Activated CD4-positive, alpha-beta T cell treated with anti-CD3 and anti-CD28 coated beads, Interleukin-2, amount 10 ng/mL, durations not matched to agents 7 days and 5 days (primary cell): ENCODE results near the gene PFN4. TPM values are rescaled to one million over a fixed set of nuclear protein-coding genes. Genes with fewer than 3 reads are reported as not detected.
A peak's percentile ranks its signal among the peaks of the same experiment; 100 is the strongest.

ENCODE experiments used
- CTCF ChIA-PET: fragments of 350-600 bp; sonication (Branson Sonifier 250); formaldehyde crosslinking; loops from one replicate; lab custom pipeline; 2021; ENCODE audit warnings: antibody characterized with exemption; lab: Charles Lee
- POLR2A ChIA-PET: fragments of 350-600 bp; sonication (Branson Sonifier 250); formaldehyde crosslinking; loops from one replicate; lab custom pipeline; 2021; ENCODE audit warnings: antibody characterized with exemption; lab: Charles Lee
- DNase-seq: peaks from one replicate; pipeline ENCODE4 v3.0.0-alpha.2; 2020
- H3K27ac Mint-ChIP-seq: one replicate; pipeline ENCODE4 v1.8.0; 2021; ENCODE audit warnings: mild to moderate bottlenecking, moderate library complexity, mixed read lengths
- H3K27me3 Mint-ChIP-seq: one replicate; pipeline ENCODE4 v1.8.0; 2021; ENCODE audit warnings: mixed read lengths
- H3K36me3 Mint-ChIP-seq: one replicate; pipeline ENCODE4 v1.8.0; 2021; ENCODE audit warnings: low read depth, mixed read lengths
- H3K4me1 Mint-ChIP-seq: one replicate; pipeline ENCODE4 v1.8.0; 2021; ENCODE audit warnings: mixed read lengths
- H3K4me3 Mint-ChIP-seq: one replicate; pipeline ENCODE4 v1.8.0; 2021; ENCODE audit warnings: mild to moderate bottlenecking, moderate library complexity, mixed read lengths
- H3K9me3 Mint-ChIP-seq: one replicate; pipeline ENCODE4 v1.8.0; 2021; ENCODE audit warnings: mixed read lengths
- total RNA-seq, 2 experiments: library from RNA; stranded (reverse); gene quantifications; one replicate each; pipeline ENCODE4 v1.2.3, GENCODE V29; 2021

The PFN4 gene
- total RNA-seq, 2 experiments from 2014 or later = not detected

DNA sequence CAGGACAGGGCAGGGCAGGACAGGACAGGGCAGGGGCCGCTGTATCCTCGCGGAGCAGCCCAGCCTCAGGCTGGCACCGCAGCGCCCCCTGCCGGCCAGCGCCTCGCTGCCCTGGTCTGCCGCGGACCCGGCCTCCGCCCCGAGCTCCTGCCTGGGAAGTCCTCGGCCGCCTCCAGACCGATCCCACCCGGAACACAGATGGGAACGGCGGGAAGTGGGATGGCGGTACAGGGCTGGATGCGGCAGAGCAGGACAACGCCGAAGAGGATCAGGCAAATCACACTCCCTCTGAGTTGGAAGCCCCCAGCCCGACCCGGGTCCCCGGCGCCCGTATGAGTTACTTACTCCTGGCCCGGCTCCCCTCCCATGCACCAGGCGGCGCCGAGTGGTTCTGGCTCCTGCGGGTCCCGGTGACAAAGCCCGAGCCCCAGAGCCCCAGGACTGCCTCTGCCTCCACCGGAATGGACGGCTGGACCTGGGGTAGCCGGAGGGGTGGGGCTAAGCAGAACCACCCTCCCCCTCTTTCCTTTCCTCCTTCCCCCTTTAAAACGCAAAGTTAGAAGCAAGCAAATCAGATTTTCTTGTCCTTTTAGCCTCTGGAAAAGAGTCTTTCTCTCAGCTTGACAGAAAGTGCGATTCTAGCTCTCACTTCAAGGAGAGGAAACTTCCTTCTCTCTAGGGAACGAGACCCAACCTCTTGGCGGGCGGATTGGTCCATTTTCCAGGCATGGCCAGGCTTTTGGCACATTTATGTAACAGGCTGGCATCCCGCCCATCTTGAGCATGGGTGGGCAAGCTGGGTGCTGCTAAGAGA is 38.5 kb downstream of the PFN4 start, which contains the start of gene TP53I3:
TSS of gene TP53I3 (minus strand) at position 449 of the 814 bp plus-strand sequence. CDS start 508 bp downstream, outside the sequence.
- Mint-ChIP-seq H3K9me3 (no peaks in the 10 kb centered on the region), H3K4me3 (peak within 1 kb of the TSS; percentile 82), H3K36me3 (peaks cover 6% of the 10 kb centered on the region), H3K27ac (peak within 1 kb of the TSS; percentile 89), H3K4me1 (peaks cover 18% of the 10 kb centered on the region), H3K27me3 (no peaks in the 10 kb centered on the region)
- ChIA-PET CTCF (interaction anchor here (0.5 to 2.6 kb wide), 26 partner anchors 8 to 990 kb away, joined by 3 to 20 read pairs (median 4); partner anchors contain the start of genes ATAD2B, PFN4, SF3B6 and UBXN2A), POLR2A (interaction anchor here (1.1 kb wide), 1 partner anchor 158 kb away, joined by 6 read pairs; the partner anchor contains the start of gene ATAD2B)
- peak; percentile 77 for DNase-seq

DNA sequence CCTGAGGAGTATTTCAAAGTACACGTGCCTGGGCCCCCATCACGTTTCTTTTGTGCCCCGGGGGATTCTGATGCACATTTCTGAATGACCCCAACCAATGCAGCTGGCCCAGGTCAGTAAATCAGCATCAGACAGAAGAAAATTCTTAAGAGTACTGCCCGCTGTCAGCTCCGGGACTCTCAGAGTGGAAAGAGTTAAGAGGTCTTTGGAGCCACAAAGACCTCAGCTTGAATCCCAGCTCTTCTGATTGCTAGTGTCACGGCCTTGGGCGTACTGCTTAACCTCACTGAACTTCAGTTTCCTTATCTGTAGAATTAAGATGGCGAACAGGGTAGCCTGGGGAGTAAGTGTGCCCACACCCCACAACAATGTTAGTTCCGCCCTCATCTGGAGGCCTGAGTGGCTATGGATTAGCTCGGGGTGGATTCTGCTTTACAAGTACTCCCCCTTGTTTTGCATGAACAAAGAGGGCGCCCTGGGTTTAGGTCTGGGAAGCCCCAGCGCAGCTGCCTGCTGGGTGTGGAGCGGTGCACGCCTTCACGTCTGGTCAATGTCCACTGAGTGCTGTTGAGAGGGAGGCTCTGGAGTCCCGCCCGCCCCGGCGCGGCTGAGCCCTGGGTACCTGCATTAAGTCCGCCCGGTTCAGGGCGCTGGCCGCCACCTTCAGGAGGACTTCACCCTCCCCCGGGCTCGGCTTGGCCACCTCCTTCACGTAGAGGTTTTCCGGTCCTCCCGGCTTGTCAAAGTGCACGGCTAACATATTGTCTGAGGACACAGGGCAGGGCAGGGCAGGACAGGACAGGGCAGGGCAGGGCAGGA is 39.4 kb downstream of the PFN4 start:
- H3K4me3 Mint-ChIP-seq = peak overlapping the region; percentile 82
- H3K27ac Mint-ChIP-seq = peak overlapping the region; percentile 89
- H3K9me3 Mint-ChIP-seq = no peaks in the 10 kb centered on the region
- peaks cover 18% of the 10 kb centered on the region for H3K4me1 Mint-ChIP-seq
- peaks cover 5% of the 10 kb centered on the region for H3K36me3 Mint-ChIP-seq
- POLR2A ChIA-PET = interaction anchor here (1.1 kb wide), 1 partner anchor 157 kb away, joined by 6 read pairs; the partner anchor contains the start of gene ATAD2B
- no peaks in the 10 kb centered on the region for H3K27me3 Mint-ChIP-seq
- CTCF ChIA-PET = interaction anchor here (0.6 to 2.6 kb wide), 25 partner anchors 8 to 911 kb away, joined by 3 to 20 read pairs (median 4); partner anchors contain the start of genes ATAD2B, PFN4, SF3B6 and UBXN2A
- DNase-seq = peak; percentile 66

DNA sequence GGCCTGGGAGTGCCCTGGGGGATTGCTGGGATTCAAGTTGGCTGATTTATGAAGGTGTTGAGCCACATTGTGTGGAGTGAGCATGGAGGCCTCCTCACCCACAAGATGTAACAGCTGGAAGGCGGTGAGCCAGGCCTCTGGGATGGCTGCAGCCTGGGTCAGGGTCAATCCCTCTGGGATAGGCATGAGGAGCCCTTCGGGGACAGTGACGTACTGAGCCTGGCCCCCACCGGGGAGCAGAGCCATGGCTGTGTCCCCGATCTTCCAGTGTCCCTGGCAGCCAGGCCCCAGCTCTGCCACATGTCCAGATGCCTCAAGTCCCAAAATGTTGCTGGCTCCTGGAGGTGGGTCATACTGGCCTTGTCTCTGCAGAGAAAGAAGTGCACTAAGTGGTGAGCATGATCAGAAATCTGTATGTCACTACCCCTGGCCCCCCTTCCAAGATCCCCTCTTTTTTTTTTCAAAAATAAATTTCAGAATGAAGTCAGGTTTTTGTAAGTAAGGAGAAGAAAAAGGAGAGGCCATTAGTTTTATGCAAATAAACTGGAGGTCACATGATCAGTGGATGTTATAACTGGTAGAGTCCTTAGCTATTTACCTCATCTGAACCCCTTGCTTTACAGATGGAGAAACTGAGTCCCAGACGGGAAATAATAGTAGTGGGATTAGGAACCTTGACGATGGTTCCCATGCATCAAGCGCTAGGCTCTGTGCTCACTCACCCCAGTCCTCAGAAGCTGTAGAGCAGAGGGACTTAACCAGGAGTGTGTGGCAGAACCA is 40.2 kb downstream of the PFN4 start:
- ChIA-PET CTCF (interaction anchor here (0.6 to 2.6 kb wide), 16 partner anchors 10 to 269 kb away, joined by 3 to 20 read pairs (median 4); partner anchors contain the start of genes ATAD2B, PFN4 and WDCP), POLR2A (no interaction called here)
- H3K4me3 Mint-ChIP-seq = peak overlapping the region; percentile 82
- peaks cover 20% of the 10 kb centered on the region for H3K4me1 Mint-ChIP-seq
- peak overlapping the region; percentile 89 for H3K27ac Mint-ChIP-seq
- H3K9me3 Mint-ChIP-seq = no peaks in the 10 kb centered on the region
- DNase-seq = no peak
- peaks cover 2% of the 10 kb centered on the region for H3K36me3 Mint-ChIP-seq
- no peaks in the 10 kb centered on the region for H3K27me3 Mint-ChIP-seq

DNA sequence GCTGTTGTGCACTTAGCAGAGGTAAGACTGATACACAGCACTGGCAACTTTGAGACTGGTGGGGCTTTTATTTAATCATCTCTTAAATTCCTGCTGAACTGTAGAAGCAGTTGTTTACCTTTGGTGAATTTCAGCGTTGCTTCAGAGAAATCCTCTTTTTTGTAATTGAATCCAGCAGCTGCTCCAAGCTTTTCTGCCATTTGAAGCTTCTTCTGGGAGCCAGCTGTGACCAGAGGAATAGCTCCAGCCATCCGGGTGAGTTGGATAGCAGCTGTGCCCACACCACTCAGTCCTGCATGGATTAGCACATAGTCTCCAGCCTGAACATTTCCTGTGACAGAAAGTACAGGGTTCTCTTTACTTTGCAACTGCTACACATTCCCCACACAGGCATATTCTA is 42.4 kb downstream of the PFN4 start:
- ChIA-PET CTCF (interaction anchor here (1.1 kb wide), 1 partner anchor 154 kb away, joined by 3 read pairs; the partner anchor contains the start of gene ATAD2B), POLR2A (no interaction called here)
- H3K9me3 Mint-ChIP-seq = no peaks in the 10 kb centered on the region
- peaks cover 2% of the 10 kb centered on the region for H3K36me3 Mint-ChIP-seq
- H3K4me1 Mint-ChIP-seq = peaks cover 28% of the 10 kb centered on the region
- H3K27me3 Mint-ChIP-seq = no peaks in the 10 kb centered on the region
- H3K4me3 Mint-ChIP-seq = no peak overlapping the region
- no peak overlapping the region for H3K27ac Mint-ChIP-seq
- DNase-seq = no peak

DNA sequence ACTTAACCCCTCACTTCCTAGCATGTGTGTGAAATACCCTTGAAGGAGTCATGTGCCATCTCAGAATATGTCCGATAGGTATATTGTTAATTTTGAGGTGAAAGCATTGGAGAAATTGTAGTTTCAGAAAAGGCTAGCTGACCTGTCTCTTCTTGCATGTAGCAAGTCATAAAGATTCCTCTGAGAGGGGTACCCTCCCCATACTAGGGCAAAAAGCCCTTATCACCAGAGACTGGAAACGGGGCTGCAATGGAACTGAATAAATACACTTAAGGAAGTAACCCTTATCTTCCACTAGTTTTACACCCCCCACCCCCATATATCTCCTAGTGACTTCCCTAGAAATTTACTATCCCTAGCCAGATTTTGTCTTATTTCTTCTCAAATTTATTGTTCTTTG is 45.3 kb downstream of the PFN4 start:
- POLR2A ChIA-PET = interaction anchor here (0.6 kb wide), 1 partner anchor 174 kb away, joined by 5 read pairs; no protein-coding TSS in a partner anchor

DNA sequence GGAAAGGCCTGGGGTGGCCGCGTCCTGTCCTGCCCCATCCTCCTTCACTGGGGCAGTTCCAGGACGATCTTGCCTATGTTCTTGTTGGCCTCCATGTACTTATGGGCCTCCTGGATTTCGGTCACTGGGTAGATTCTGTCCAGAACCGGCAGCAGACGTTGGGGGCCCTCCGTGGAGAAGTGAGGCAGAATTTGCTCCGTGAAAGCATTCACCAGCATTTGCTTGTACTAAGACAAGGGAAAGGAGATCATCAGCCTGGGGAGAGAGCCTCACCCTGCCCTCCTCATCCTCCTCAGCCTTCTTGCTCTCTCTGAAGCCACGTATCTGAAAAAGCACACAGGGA is 45.6 kb downstream of the PFN4 start:
- peaks cover 17% of the 10 kb centered on the region for H3K36me3 Mint-ChIP-seq
- H3K4me1 Mint-ChIP-seq = peaks cover 35% of the 10 kb centered on the region
- ChIA-PET POLR2A (interaction anchor here (1.5 kb wide), 1 partner anchor 150 kb away, joined by 5 read pairs; the partner anchor contains the start of gene ATAD2B), CTCF (interaction anchor here (1.8 kb wide), 1 partner anchor 253 kb away, joined by 4 read pairs; no protein-coding TSS in a partner anchor)
- DNase-seq = no peak
- H3K9me3 Mint-ChIP-seq = no peaks in the 10 kb centered on the region
- H3K4me3 Mint-ChIP-seq = peak overlapping the region; percentile 95
- H3K27ac Mint-ChIP-seq = peak overlapping the region; percentile 98
- H3K27me3 Mint-ChIP-seq = no peaks in the 10 kb centered on the region

More for the DNA sequence above, 45.3 kb downstream of the PFN4 start:
- H3K27me3 Mint-ChIP-seq = no peaks in the 10 kb centered on the region
- peak overlapping the region; percentile 98 for H3K27ac Mint-ChIP-seq
- H3K36me3 Mint-ChIP-seq = peaks cover 14% of the 10 kb centered on the region
- CTCF ChIA-PET = interaction anchor here (1.8 kb wide), 1 partner anchor 253 kb away, joined by 4 read pairs; no protein-coding TSS in a partner anchor
- no peak for DNase-seq
- no peaks in the 10 kb centered on the region for H3K9me3 Mint-ChIP-seq
- H3K4me1 Mint-ChIP-seq = peaks cover 32% of the 10 kb centered on the region
- peak overlapping the region; percentile 95 for H3K4me3 Mint-ChIP-seq

DNA sequence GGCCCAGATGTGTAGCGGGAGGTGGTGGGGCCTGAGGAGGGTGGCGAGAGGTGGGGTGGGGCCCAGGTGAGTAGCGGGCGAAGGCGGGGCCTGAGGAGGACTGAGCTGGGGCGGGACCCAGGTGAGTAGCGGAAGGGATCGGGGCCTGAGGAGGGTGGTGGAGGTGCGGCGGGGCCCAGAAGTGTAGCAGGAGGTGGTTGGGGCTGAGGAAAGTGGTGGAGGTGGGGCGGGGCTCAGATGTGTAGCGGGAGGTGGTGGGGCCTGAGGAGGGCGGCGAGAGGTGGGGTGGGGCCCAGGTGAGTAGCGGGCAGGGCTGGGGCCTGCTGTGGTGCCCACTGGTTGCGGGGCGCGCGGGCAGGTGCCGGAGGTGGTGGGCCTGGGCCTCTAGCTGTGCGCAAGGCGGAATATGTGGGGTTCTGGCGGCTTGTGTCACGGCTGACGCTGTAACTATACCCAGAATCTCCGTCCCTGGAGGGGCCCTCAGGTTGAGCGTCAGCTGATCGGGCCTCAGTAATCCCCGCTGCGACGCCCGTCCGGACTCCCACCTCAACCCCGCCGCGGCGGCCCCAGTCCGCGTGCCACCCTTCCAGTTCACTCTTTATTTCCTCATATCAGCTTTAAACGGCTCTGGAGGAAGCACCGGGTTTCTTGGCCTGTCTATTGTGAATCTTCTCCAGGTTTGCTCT is 46.1 kb downstream of the PFN4 start:
- Mint-ChIP-seq H3K9me3 (no peaks in the 10 kb centered on the region), H3K4me1 (peaks cover 38% of the 10 kb centered on the region), H3K4me3 (peak overlapping the region; percentile 95), H3K36me3 (peaks cover 16% of the 10 kb centered on the region), H3K27me3 (no peaks in the 10 kb centered on the region), H3K27ac (peak overlapping the region; percentile 98)
- ChIA-PET CTCF (interaction anchor here (0.9 to 1.8 kb wide), 4 partner anchors 8 to 252 kb away, joined by 3 to 8 read pairs (median 6); partner anchors contain the start of genes ATAD2B, TP53I3 and WDCP), POLR2A (interaction anchor here (1.4 to 1.5 kb wide), 2 partner anchors 30 to 150 kb away, joined by 5 read pairs; partner anchors contain the start of genes ATAD2B and WDCP)
- DNase-seq = no peak

DNA sequence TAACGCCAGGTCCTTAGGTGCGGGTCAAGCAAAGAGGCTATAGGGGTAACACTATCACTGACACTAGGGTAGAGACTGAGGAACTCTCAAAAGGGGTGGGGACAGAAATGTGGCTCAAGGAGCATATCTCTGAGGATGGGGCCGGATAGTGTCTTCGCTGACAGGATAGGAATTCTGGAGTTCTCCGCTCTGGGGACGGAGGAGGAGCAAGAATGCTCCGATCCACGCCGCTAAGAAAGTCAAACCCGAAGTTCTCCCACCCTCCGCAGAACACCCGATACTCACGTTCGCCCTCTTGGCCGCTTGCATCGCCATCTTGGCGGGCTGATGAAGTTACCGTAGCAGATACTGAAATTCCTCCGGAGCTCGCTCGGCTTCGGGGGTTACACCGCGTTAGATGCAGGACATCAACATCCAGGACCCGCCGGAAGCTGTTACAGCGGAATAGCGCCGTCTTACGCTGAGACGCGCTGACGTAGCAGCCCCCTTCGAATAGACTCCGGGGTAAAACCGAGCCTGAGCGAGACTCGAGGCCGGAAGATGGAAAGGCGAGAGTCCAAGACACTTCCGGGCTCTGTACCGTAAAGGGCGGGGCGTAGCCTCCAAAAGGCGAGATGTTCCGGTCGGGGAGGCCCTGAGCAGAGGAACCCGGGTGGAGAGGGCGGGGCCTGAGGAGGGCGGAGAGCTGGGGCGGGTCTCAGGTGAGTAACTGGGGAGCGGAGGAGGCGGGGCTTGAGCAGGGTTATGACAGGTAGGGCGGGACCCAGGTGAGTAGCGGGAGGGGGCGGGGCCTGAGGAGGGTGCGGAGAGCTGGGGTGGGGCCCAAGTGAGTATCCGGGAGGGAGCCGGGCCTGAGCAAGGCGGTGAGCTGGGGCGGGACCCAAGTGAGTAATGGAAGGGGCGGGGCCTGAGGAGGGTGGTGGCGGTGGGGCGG is 47.0 kb downstream of the PFN4 start, which contains the start of gene SF3B6:
TSS of gene SF3B6 (minus strand) at position 412 of the 934 bp plus-strand sequence. CDS start at position 315, 97 bp downstream.
- DNase-seq = peak; percentile 100
- Mint-ChIP-seq H3K4me1 (peaks cover 38% of the 10 kb centered on the region), H3K27me3 (no peaks in the 10 kb centered on the region), H3K27ac (peak within 1 kb of the TSS; percentile 98), H3K9me3 (no peaks in the 10 kb centered on the region), H3K4me3 (peak within 1 kb of the TSS; percentile 95), H3K36me3 (peaks cover 16% of the 10 kb centered on the region)
- ChIA-PET POLR2A (interaction anchor here (0.7 to 1.5 kb wide), 4 partner anchors 29 to 530 kb away, joined by 4 to 5 read pairs (median 5); partner anchors contain the start of genes ATAD2B, UBXN2A and WDCP), CTCF (interaction anchor here (0.9 to 1.4 kb wide), 4 partner anchors 8 to 149 kb away, joined by 3 to 8 read pairs (median 5); partner anchors contain the start of genes ATAD2B, TP53I3, UBXN2A and WDCP)

DNA sequence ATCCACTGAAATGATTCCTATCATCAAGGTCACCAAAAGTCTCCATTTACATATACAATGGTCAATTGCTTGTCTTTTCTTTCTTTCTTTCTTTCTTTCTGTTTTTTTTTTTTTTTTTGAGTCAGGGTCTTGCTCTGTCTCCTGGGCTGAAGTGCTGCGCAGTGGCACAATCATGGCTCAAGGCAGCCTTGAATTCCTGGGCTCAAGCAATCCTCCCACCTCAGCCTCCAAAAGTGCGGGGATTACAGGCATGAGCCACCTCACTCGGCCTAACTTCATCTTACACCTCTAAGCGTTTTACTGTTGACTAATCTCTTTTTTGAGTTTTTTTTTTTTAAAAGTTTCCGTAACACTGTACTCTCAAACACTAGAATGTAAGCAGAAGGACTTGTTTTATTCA is 47.9 kb downstream of the PFN4 start:
- peak overlapping the region; percentile 98 for H3K27ac Mint-ChIP-seq
- no peaks in the 10 kb centered on the region for H3K27me3 Mint-ChIP-seq
- peaks cover 21% of the 10 kb centered on the region for H3K36me3 Mint-ChIP-seq
- DNase-seq = no peak
- no peaks in the 10 kb centered on the region for H3K9me3 Mint-ChIP-seq
- H3K4me3 Mint-ChIP-seq = peak overlapping the region; percentile 95
- ChIA-PET POLR2A (interaction anchor here (0.7 kb wide), 1 partner anchor 135 kb away, joined by 5 read pairs; the partner anchor contains the start of gene UBXN2A), CTCF (no interaction called here)
- peaks cover 38% of the 10 kb centered on the region for H3K4me1 Mint-ChIP-seq

DNA sequence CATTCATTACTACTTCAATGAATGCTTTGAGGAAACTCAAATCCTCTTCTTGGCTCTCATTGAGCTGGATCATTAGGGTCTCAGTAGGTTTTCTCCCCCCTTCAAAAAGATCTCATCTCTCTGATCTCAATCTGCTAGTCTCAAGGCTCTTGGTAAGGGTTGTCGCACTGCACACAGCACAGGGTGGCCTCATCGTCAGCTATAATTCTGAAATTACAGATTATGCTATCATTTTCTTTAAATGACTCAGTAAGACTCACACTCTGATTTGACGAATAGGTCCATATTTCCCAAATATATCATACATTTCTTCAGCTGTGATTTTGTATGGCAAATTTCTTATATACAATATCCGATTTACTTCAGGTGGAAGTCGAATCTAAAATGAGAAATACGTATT is 49.3 kb downstream of the PFN4 start:
- no peak for DNase-seq
- no peaks in the 10 kb centered on the region for H3K27me3 Mint-ChIP-seq
- peaks cover 45% of the 10 kb centered on the region for H3K4me1 Mint-ChIP-seq
- no peak overlapping the region for H3K27ac Mint-ChIP-seq
- no peak overlapping the region for H3K4me3 Mint-ChIP-seq
- peaks cover 26% of the 10 kb centered on the region for H3K36me3 Mint-ChIP-seq
- ChIA-PET POLR2A (no interaction called here), CTCF (interaction anchor here (1.5 to 1.9 kb wide), 2 partner anchors 10 to 147 kb away, joined by 4 to 5 read pairs; partner anchors contain the start of gene ATAD2B)
- no peaks in the 10 kb centered on the region for H3K9me3 Mint-ChIP-seq
